NB4 (cell line): Measurements from ENCODE around the gene CDH13.

Experiments
- DNase-seq: peaks from one replicate; pipeline ENCODE4 v3.0.0; 2010; ENCODE audit warnings: low read depth
- H3K4me3 ChIP-seq: one replicate; pipeline ENCODE4 v1.5.1; 2011; ENCODE audit warnings: mild to moderate bottlenecking, low read depth, low read length, moderate library complexity
- MYC ChIP-seq: IDR thresholded peaks from 2 replicates; pipeline ENCODE4 v1.6.1; 2011; ENCODE audit warnings: low read depth, low read length
- POLR2A ChIP-seq: IDR thresholded peaks from 2 replicates; pipeline ENCODE4 v1.6.1; 2011; ENCODE audit warnings: mild to moderate bottlenecking; ENCODE audit not compliant: insufficient read length; ENCODE audit errors: extremely low read depth
- TF ChIP-seq, protein P1 (sequence below): IDR thresholded peaks from one replicate; pipeline ENCODE4 v1.5.1; 2012; ENCODE audit warnings: low read depth, low read length
- TF ChIP-seq, protein P2 (sequence below): IDR thresholded peaks from 2 replicates; pipeline ENCODE4 v1.6.1; 2011; ENCODE audit warnings: low read depth, low read length

CDH13 gene

DNA sequence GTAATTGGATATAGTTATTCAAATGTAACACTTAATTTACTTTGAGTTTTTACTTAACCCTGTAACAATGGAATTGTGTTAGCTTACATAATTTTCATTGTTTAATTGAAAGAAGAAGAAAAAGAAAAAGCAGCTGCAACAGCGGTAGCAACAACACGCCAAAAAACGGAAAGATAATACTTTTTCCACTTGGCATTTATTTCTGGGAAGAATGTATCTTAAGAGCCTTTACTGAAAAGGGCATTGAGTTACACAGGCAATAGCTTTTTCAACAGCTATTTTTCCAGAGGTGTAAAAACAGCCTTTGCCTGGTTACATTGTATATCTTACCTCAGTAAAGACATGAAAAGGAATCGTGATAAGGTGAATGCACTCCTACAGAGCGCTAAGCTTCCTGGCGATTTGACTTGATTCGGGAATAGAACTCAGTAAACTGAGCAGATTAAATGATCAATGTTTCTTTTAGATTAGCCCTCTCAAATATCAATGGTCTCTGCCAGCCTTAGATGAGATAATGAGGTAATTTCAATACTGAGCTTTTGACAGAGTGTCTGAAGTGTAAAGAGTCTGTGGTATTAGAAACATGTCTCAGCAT lies 311.3 kb downstream of the CDH13 start:
- no peak overlapping the region for H3K4me3 ChIP-seq
- TF ChIP-seq MYC (no peak), POLR2A (no peak)
- TF ChIP-seq, protein P1, sequence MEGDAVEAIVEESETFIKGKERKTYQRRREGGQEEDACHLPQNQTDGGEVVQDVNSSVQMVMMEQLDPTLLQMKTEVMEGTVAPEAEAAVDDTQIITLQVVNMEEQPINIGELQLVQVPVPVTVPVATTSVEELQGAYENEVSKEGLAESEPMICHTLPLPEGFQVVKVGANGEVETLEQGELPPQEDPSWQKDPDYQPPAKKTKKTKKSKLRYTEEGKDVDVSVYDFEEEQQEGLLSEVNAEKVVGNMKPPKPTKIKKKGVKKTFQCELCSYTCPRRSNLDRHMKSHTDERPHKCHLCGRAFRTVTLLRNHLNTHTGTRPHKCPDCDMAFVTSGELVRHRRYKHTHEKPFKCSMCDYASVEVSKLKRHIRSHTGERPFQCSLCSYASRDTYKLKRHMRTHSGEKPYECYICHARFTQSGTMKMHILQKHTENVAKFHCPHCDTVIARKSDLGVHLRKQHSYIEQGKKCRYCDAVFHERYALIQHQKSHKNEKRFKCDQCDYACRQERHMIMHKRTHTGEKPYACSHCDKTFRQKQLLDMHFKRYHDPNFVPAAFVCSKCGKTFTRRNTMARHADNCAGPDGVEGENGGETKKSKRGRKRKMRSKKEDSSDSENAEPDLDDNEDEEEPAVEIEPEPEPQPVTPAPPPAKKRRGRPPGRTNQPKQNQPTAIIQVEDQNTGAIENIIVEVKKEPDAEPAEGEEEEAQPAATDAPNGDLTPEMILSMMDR: no peak
- TF ChIP-seq, protein P2, sequence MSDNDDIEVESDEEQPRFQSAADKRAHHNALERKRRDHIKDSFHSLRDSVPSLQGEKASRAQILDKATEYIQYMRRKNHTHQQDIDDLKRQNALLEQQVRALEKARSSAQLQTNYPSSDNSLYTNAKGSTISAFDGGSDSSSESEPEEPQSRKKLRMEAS: no peak
- DNase-seq: no peak

DNA sequence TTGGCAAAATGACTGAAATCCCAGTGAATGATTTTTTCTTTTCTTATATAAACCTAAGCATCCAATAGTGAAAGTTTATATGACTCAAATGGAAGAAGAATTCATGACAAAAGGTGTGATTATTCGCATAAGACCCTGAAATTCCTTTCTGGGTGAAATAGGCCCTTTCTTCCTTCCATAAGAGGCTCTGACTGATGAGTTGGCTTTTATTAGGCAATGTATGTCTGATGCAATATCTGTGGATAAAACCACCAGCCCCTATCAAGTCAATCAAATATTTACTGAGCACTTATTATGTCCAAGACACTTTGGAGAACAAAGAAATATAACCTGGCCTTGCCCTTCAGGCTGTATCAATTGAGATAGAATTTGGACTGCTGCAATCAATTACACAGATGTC lies 316.6 kb downstream of the CDH13 start:
- TF ChIP-seq, protein P1: no peak
- TF ChIP-seq POLR2A (no peak), MYC (no peak)
- TF ChIP-seq, protein P2: no peak
- no peak overlapping the region for H3K4me3 ChIP-seq
- no peak for DNase-seq

DNA sequence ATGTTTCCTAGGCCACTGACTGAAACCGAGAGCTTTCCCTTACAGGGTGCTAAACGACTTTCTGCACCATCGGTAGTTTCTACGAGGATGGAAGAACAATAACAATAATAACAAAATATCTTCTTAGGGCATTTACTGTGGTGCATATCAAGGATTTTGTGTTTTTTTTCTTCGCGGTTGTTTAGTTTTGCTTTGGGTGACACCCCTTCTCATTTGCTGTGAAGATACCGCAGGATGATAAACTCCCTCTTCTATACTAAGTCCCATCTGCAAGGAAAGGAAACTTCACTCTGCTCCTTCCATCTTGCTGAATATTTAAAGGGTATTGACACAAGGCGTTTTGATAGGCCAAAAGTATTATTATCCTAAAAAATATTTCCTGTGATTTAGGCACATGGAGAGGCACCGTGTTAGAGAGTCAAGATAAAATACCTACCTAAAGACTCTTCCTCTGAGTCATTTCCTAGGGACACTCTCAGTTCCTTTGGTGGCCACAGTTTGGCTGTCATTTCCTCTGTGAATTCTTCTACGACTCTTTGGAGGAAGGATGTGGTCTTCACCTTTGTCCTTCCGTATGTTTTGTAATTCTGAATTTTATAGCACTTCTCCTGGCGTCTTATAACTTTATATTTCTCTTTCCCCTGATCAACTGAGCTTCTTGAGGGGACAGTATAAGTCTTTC lies 318.8 kb downstream of the CDH13 start:
- TF ChIP-seq, protein P1: no peak
- TF ChIP-seq, protein P2: no peak
- TF ChIP-seq POLR2A: no peak
- TF ChIP-seq MYC: no peak
- no peak overlapping the region for H3K4me3 ChIP-seq
- no peak for DNase-seq

DNA sequence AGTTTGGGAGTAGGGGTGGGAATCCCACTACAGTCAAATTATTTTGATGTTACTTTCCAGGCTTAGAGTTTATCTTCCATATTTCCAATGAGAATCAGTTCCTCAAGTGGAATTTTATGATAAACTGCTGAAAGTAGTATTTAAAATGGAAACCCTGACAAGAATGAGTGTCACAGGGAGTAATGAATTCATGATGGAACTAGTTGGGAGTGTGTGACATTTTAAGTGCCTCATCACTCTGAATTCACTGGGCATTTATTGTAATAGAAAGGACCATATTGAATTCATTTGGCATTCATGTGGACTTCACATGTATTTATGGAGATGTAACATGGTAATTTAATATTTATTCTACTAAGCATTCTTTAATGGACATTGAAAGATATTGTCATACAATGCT lies 320.9 kb downstream of the CDH13 start:
- no peak for TF ChIP-seq POLR2A

DNA sequence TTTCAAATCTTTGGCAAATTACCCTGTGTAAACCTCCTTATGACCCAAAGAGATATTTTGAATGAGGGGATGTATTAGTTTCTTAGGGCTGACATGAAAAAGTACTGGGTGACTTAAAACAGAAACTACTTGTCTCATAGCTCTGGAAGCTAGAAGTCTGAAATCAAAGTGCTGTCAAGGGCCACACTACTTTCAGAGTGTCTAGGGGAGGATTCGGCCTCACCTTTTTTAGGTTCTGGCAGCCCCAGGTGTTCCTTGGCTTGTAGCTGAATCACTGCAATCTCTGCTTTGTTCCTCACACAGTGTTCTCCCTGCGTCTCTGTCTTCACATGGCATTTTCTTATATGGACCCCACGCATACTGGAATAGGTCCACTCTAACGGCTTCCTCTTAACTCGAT lies 322.2 kb downstream of the CDH13 start:
- DNase-seq: no peak
- H3K4me3 ChIP-seq: no peak overlapping the region

More for the DNA sequence above, 320.9 kb downstream of the CDH13 start:
- DNase-seq: no peak
- H3K4me3 ChIP-seq: no peak overlapping the region

DNA sequence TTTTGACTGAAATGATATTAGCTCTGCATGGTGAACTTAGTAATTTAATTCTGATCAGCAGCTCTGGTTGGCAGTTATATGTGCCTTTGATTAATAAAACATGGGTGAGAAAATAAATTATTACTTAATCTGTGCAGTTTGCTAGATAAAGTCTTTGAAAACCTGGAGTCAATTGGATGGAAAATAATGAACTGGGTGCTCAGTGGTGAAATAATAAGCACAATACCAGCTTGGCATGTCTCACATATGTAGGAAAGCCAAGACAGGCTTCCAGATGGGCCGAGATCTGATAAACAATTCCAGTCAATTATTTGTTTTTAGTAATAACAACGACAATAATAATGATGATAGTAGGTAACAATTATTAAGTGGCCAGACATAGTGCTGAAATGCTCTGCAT lies 326.7 kb downstream of the CDH13 start:
- TF ChIP-seq, protein P2: no peak
- no peak for TF ChIP-seq POLR2A
- TF ChIP-seq MYC: no peak
- TF ChIP-seq, protein P1: no peak
- no peak for DNase-seq
- no peak overlapping the region for H3K4me3 ChIP-seq

More for the DNA sequence above, 322.2 kb downstream of the CDH13 start:
- TF ChIP-seq MYC (no peak), POLR2A (no peak)
- TF ChIP-seq, protein P1: no peak
- TF ChIP-seq, protein P2: no peak
